GM18907 (cell line): ENCODE results near the gene MOCS2.
"Not testable (repeated sequence)": the region's sequence is repeated elsewhere in the genome, so short reads cannot be mapped to it uniquely, and the experiment has no call there.

ENCODE experiments used
- ATAC-seq: cut with Tn5 transposase; IDR thresholded peaks from one replicate; pipeline ENCODE4 v1.9.1; 2021; ENCODE audit warnings: mild to moderate bottlenecking, moderate library complexity; ENCODE audit not compliant: unreplicated experiment

MOCS2 gene

DNA sequence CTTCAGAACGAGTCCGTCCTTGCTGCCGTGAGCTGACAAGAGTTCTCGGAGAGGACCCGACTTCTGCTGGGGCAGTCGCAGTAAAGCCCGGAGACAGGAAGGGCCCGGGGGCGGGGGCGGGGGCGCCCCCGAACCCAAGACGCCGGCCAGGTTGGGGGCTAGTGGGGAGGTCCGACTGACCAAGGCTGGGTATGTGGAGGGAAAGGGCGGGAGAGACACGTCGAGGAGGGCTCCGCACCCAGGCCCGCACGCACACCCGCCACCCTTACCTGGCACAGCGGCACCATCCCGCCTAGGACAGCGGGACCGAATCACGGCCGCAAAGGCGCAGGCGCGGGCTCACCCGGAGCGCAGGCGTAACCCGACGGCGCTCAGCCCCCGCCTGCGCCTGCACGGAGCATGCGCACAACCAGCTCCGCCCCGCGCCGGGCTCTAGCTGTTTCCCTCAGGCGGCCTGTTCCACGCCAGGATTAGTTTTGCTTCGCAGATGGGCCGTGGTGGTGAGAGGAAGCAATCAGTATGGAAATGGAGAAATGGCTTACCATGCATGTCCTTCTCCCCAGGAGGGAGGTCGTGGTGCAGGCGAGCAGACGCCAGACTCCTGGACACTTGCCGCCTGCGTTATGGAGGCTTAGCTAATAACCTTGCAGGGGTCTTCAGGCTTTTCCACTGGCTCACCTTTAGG, at the start of gene MOCS2:
MOCS2 (minus strand) TSS at position 315 of the 685 bp plus-strand sequence. CDS start 2,583 bp downstream, outside the sequence.
- peak; percentile 96 for ATAC-seq

GRCh38 chr5:53151713-53152458, 42.3 kb upstream of the MOCS2 start:
- no peak for ATAC-seq

- ATAC-seq: no peak
Observed at GRCh38 chr5:53133020-53133419, 23.5 kb upstream of the MOCS2 start.

DNA sequence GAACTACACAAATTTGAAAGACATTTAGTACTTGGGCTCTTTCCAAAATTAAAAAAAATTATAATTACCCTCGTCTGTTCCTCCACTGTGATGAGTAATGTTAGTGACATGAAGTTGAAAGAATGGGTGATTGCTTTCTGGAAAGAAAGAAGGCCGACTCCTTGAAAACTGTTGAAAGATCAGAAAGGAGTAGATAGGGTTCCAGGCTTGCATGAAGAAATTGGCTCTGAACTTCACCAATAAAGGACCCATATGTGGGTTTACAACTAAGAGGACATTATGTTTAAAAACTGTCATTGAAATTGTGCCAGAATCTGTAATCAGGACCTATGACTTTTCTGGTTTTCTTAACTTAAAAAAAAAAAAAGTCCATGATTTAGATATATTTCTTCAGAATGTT, 20.7 kb upstream of the MOCS2 start:
- no peak for ATAC-seq

- no peak for ATAC-seq
Observed at GRCh38 chr5:53128481-53128880, 18.9 kb upstream of the MOCS2 start.

GRCh38 chr5:53127107-53127506, 17.6 kb upstream of the MOCS2 start:
- no peak for ATAC-seq

GRCh38 chr5:53126521-53126920, 17.0 kb upstream of the MOCS2 start:
- ATAC-seq: no peak

GRCh38 chr5:53123702-53124101, 14.1 kb upstream of the MOCS2 start:
- ATAC-seq: no peak

GRCh38 chr5:53120165-53120564, 10.6 kb upstream of the MOCS2 start:
- no peak for ATAC-seq

DNA sequence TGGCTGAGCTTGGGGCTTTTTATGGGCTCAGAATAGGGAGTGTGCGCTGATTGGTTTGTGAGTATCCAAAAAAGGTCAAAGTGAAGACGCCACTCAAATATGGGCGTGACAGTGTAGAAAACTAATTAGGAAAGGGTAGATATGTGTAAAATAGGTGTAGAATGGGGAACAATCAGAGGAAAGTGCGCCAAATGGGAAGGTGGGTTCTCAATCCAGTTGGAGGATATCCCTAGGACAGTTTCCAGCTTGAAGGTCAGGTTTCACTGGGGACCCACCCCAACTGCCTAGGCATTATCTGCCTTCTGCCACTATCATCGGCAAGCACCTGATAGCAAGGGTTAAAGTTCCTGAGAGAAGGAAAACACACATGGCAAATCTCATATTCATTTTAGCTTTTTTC, 9.3 kb upstream of the MOCS2 start:
- no peak for ATAC-seq

GRCh38 chr5:53116597-53116996, 7.0 kb upstream of the MOCS2 start:
- no peak for ATAC-seq

DNA sequence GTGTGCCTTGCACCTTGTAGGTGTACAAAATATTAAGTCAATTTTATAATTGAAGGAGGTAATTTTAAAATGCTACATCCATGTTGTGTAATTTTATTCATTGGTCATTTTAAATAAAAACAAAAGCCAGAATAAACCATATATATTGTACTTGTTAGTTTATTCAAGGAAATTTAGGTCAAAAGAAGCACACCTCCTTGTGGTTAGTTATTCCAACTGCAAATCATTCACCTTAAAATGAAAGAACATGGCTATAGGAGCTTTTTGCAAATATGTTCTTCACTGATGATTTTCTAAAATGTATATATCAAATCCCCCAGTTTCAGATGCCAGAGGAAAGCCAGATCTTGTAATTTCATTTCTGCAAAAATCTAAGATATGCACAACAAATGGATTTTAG, 5.4 kb upstream of the MOCS2 start:
- ATAC-seq: no peak

GRCh38 chr5:53113947-53114346, 4.4 kb upstream of the MOCS2 start:
- ATAC-seq: no peak

DNA sequence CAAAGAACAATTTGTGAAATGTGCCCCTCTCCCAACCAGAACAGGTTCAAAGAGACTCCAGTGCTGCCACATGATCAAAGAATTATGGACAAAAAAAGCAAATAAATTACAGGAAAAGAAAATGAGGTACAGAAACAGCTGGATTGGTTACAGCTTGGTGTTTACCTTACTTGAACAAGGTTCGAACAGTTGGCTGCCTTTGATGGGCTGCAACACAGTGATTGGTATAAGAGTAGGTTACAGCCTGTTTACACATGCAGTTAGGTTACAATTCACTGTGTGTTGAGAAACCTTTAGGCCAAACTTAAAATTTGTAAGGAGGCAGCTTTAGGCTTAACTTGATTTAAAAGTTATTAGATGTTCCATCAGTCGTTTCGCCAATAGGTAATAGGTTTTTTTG, 3.4 kb upstream of the MOCS2 start:
- ATAC-seq: no peak

GRCh38 chr5:53112307-53112706, 2.8 kb upstream of the MOCS2 start:
- ATAC-seq: not testable (repeated sequence)

DNA sequence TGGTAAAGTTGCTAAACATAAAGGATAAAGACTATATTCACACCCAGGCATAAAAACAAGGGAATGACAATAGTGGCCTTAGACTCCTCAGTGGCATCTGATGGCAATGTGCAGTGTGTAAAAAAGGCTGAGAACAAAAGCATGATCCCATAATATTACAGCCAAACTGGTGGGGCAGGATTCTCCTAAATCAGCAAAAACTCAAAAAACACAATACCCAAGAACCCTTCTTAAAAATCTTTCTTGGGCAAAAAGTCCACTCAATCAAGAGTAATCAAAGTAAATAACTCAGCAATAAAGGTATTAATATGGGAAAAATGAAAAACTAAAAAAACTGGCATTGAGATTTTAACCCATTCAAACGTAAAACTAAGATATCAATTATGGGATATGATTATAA, 1.6 kb upstream of the MOCS2 start:
- ATAC-seq: no peak

- peak; percentile 21 for ATAC-seq
Observed at GRCh38 chr5:53110156-53110555, 599 bp upstream of the MOCS2 start.

DNA sequence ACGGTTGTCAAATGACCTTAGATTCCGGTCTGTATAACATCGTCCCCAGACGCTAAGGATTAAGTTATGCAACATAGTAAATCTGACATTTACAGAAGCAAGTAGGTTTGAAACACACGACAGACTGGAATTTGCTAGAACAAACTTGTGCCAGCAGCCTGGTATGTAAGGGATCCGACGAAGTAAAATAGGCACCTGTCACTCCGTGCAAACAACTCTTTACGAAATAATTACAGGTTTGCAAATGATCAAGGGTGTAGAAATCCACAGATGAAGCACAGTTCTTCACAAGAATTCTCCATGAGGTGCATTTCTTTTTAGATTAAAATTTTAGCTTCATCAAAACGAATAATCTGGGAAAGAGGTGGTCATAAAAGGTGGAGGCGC, 508 bp downstream of the MOCS2 start:
- peak; percentile 25 for ATAC-seq

DNA sequence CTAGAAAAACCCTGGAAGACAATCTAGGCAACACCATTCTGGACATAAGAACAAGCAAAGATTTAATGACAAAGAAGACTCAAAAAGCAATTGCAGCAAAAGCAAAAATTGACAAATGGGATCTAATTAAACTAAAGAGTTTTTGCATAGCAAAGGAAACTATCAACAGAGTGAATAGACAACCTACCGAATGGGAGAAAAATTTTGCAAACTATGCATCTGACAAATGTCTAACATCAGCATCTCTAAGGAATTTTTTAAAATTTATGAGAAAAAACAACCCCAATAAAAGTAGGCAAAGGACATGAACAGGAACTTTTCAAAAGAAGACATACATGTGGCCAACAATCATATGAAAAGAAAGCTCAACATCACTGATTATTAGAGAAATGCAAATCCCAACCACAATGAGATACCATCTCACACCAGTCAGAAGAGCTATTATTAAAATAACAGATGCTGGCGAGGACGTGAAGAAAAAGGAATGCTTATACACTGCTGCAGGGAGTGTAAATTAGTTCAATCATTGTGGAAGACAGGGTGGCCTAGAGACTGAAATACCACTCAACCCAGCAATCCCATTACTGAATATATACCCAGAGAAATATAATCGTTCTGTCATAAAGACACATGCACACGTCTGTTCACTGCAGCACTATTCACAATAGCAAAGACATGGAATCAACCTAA, 3.8 kb downstream of the MOCS2 start:
- ATAC-seq: no peak

- ATAC-seq: no peak
Observed at GRCh38 chr5:53100606-53101005, 9.0 kb downstream of the MOCS2 start.

GRCh38 chr5:53099546-53099945, 10.0 kb downstream of the MOCS2 start:
- ATAC-seq: peak; percentile 78
